Panc1 (cell line): ENCODE data around the gene MN1.

Experiments
- CTCF ChIP-seq: fragments of 450-650 bp; IDR thresholded peaks from 2 replicates; pipeline ENCODE4 v1.5.1; 2017; ENCODE audit warnings: mild to moderate bottlenecking
- POLR2AphosphoS5 ChIP-seq: IDR thresholded peaks from 2 replicates; pipeline ENCODE4 v1.6.1; 2012; ENCODE audit warnings: mild to moderate bottlenecking, low read depth, low read length, moderate library complexity
- REST ChIP-seq, 2 experiments: IDR thresholded peaks; 2 replicates each; pipeline ENCODE4 v1.6.1; 2011 to 2012; ENCODE audit warnings: low read depth in 2 of 2, control low read depth in 1 of 2, low read length in 1 of 2, mild to moderate bottlenecking in 1 of 2, moderate library complexity in 1 of 2; ENCODE audit not compliant: insufficient read depth in 1 of 2
- SIN3A ChIP-seq: IDR thresholded peaks from 2 replicates; pipeline ENCODE4 v1.6.1; 2012; ENCODE audit warnings: low read depth, mild to moderate bottlenecking, low read length, moderate library complexity, borderline replicate concordance; ENCODE audit not compliant: insufficient read depth

GRCh38 chr22:27766679-27767078 is 34.9 kb downstream of the MN1 start:
- TF ChIP-seq CTCF = no peak
- no peak for TF ChIP-seq POLR2AphosphoS5
- TF ChIP-seq REST (IDR thresholded peaks at IDR 0.05; ENCODE audit: insufficient read depth in 1 of 2, low read depth in 2 of 2, low read length in 1 of 2) = no peak
- no peak for TF ChIP-seq SIN3A
